ENCODE measurements around the gene PANK2. TPM values are rescaled to one million over a fixed set of nuclear protein-coding genes. Genes with fewer than 3 reads are reported as not detected.
A peak's percentile ranks its signal among the peaks of the same experiment; 100 is the strongest.

Gene PANK2
- total and polyA plus RNA-seq, 4 donors: 21.4 to 53.2 (median 45.5) TPM

DNA sequence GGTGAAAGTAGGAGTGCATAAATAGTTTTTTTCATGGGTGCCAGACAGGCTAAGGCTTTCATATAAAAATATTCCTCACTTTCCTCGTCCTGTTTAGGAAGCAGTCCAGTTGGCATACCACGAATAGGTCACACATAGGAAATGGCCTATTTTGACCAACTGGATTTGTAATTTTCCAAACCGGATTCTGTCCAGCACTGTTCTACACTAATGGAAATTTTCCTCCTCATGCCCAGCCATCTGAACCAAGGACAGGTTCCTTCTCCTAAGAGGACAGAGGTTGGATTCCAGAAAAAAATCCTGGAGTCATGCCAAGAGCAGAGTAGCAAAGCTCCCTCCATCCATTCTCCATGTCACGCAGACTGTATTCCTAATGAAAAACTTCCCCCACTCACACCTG is 43.1 kb downstream of the PANK2 start:
- no peak for ATAC-seq (ENCODE audit: low FRiP score)
- peaks cover 7 to 10% of the 10 kb centered on the region in 2 donors for H3K4me1 ChIP-seq (ENCODE audit: control insufficient read depth in 1 of 2, insufficient read depth in 2 of 2, low read length in 2 of 2)

DNA sequence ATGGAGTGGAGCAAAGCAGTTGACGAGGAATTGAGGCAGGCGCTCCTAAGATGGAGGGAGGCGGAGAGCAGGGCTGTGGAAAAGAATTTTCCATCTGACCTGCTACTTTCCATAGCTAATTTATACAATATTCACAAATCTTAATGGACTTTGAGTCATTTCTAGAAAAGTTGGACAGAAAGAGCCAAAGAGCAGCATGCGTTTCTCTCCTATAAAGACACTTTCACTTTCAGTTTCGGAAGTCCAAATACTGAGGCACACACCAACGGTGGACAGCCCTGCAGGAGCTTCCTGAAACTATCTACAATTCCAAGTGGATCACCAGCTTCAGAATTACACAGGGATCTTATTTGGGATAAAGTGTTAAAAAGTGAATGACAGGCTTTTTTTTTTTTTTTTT is 43.5 kb downstream of the PANK2 start:
- no peak for ATAC-seq (ENCODE audit: low FRiP score)
- intact Hi-C loops (cut with DNase I): loop anchor here (5.0 to 10.0 kb wide), 4 partner anchors 80 to 155 kb away; partner anchors contain the start of gene RNF24 (in 1 of the 2)

More for the DNA sequence above, 43.1 kb downstream of the PANK2 start:
- DNase-seq: no peak
- 8 to 10% methylated on average over 4 of the region's 4 CpGs for WGBS, 2 donors
- Histone ChIP-seq H3K27me3 (ENCODE audit: control insufficient read depth in 1 of 2, insufficient read depth in 2 of 2, low read length in 1 of 2) (no peaks in the 10 kb centered on the region), H3K27ac (ENCODE audit: low read depth in 1 of 2, low read length in 2 of 2) (peak overlapping the region; percentile 64 to 76), H3K4me3 (ENCODE audit: low read length in 2 of 2) (peak overlapping the region in 1 of 2 donors; percentile 36), H3K9me3 (ENCODE audit: control insufficient read depth, low read length) (no peaks in the 10 kb centered on the region), H3K36me3 (ENCODE audit: control insufficient read depth in 1 of 2, insufficient read depth in 2 of 2, low read length in 1 of 2) (no peaks in the 10 kb centered on the region)
- intact Hi-C loops (cut with DNase I): loop anchor here (5.0 to 10.0 kb wide), 4 partner anchors 80 to 155 kb away; partner anchors contain the start of gene RNF24 (in 1 of the 2)

DNA sequence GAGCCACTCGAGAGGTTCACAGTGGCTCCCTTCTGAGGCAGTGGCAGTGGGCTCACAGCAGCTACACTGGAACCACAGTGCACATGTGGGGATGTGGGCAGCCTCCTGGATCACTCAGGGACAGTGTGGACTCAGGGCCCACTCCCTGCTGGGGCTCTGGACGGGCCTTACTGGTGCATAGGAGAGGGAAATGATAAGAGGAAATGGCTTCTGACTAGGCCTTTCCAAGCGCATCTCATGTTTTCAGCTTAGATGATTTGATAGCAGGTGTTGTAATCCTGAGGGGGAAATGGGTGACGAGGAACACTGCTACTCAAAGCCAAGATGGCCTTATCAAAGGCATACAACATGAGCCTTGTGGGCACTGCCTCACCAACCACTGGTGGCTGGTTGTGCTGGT is 44.0 kb downstream of the PANK2 start:
- peak overlapping the region in 1 of 2 donors; percentile 27 for H3K27ac ChIP-seq (ENCODE audit: low read depth in 1 of 2, low read length in 2 of 2)
- 83 to 87% methylated on average over 4 of the region's 4 CpGs for WGBS, 2 donors
- H3K27me3 ChIP-seq (ENCODE audit: control insufficient read depth in 1 of 2, insufficient read depth in 2 of 2, low read length in 1 of 2): no peaks in the 10 kb centered on the region
- ATAC-seq (ENCODE audit: low FRiP score): no peak
- no peaks in the 10 kb centered on the region for H3K9me3 ChIP-seq (ENCODE audit: control insufficient read depth, low read length)
- intact Hi-C loops (cut with DNase I): loop anchor here (5.0 to 10.0 kb wide), 4 partner anchors 79 to 154 kb away; partner anchors contain the start of gene RNF24 (in 1 of the 2)
- H3K36me3 ChIP-seq (ENCODE audit: control insufficient read depth in 1 of 2, insufficient read depth in 2 of 2, low read length in 1 of 2): no peaks in the 10 kb centered on the region
- H3K4me3 ChIP-seq (ENCODE audit: low read length in 2 of 2): no peak overlapping the region
- DNase-seq: no peak
- peaks cover 7 to 10% of the 10 kb centered on the region in 2 donors for H3K4me1 ChIP-seq (ENCODE audit: control insufficient read depth in 1 of 2, insufficient read depth in 2 of 2, low read length in 2 of 2)

More for the DNA sequence above, 43.5 kb downstream of the PANK2 start:
- H3K9me3 ChIP-seq (ENCODE audit: control insufficient read depth, low read length): no peaks in the 10 kb centered on the region
- no peak for DNase-seq
- peak overlapping the region in 1 of 2 donors; percentile 36 for H3K4me3 ChIP-seq (ENCODE audit: low read length in 2 of 2)
- no peaks in the 10 kb centered on the region for H3K27me3 ChIP-seq (ENCODE audit: control insufficient read depth in 1 of 2, insufficient read depth in 2 of 2, low read length in 1 of 2)
- peaks cover 7 to 10% of the 10 kb centered on the region in 2 donors for H3K4me1 ChIP-seq (ENCODE audit: control insufficient read depth in 1 of 2, insufficient read depth in 2 of 2, low read length in 2 of 2)
- H3K27ac ChIP-seq (ENCODE audit: low read depth in 1 of 2, low read length in 2 of 2): peak overlapping the region; percentile 64 to 68
- WGBS, 2 donors: 41 to 44% methylated on average over 6 of the region's 6 CpGs
- no peaks in the 10 kb centered on the region for H3K36me3 ChIP-seq (ENCODE audit: control insufficient read depth in 1 of 2, insufficient read depth in 2 of 2, low read length in 1 of 2)

DNA sequence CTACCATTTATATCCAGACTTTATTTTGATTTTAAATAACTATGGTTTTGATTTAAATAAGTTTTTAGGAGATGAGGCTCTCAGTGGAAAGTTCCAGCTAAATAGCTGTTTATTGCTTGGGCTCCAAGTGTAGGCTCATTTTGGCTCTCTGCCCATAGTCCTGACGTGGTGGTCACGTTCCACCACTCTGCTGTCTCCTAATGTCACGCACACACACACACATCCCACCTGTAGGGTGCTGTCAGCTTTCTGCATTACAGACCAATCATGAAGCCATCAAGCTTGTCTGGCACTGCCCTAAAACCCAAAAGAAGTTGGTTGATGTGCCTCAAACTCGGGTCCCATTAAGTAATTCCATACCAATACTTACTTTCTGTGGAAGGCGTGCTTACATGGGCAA is 45.4 kb downstream of the PANK2 start:
- WGBS, 2 donors: 35 to 40% methylated on average over 5 of the region's 5 CpGs
- Histone ChIP-seq H3K36me3 (ENCODE audit: control insufficient read depth in 1 of 2, insufficient read depth in 2 of 2, low read length in 1 of 2) (peaks cover 0 to 5% of the 10 kb centered on the region in 2 donors), H3K27me3 (ENCODE audit: control insufficient read depth in 1 of 2, insufficient read depth in 2 of 2, low read length in 1 of 2) (no peaks in the 10 kb centered on the region), H3K9me3 (ENCODE audit: control insufficient read depth, low read length) (no peaks in the 10 kb centered on the region), H3K27ac (ENCODE audit: low read depth in 1 of 2, low read length in 2 of 2) (peak overlapping the region in 1 of 2 donors; percentile 46), H3K4me3 (ENCODE audit: low read length in 2 of 2) (no peak overlapping the region), H3K4me1 (ENCODE audit: control insufficient read depth in 1 of 2, insufficient read depth in 2 of 2, low read length in 2 of 2) (peaks cover 7 to 10% of the 10 kb centered on the region in 2 donors)
- ATAC-seq (ENCODE audit: low FRiP score) (no peak), DNase-seq (no peak)
- intact Hi-C loops (cut with DNase I): loop anchor here (5.0 to 10.0 kb wide), 4 partner anchors 78 to 153 kb away; partner anchors contain the start of gene RNF24 (in 1 of the 2)

DNA sequence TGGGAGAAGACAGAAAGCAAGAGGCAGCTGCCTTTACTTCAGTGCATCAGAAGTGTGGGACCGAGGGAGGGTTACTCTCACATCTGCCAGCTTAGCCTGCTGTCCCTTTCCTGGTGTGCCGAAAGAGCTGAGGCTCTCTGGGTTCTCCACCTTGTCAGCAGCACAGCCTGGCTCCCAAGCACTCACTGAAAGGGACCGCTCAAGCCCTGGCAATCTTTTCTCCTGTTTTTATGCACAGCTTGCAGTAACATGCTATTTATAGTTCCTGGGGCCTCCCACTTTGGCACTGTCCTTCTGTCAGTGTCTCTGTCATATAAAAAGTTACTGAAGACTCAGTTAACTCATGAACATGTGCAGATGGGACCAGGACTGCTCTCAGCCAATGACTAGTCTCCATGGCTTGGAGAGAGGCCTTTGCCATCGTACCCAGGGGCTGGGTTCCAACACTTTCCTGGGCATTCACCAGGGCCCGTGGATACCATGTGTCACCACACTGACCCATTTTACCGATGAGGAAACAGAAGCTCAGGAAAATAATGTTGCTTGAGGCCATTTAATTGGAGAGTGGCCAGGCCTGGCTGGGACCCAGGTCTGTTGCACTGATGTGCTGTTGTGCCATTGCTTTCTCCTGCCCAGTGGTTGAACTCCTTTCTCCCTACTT is 46.2 kb downstream of the PANK2 start:
- Histone ChIP-seq H3K4me1 (ENCODE audit: control insufficient read depth in 1 of 2, insufficient read depth in 2 of 2, low read length in 2 of 2) (peaks cover 7 to 10% of the 10 kb centered on the region in 2 donors), H3K9me3 (ENCODE audit: control insufficient read depth, low read length) (no peaks in the 10 kb centered on the region), H3K36me3 (ENCODE audit: control insufficient read depth in 1 of 2, insufficient read depth in 2 of 2, low read length in 1 of 2) (peaks cover 0 to 5% of the 10 kb centered on the region in 2 donors), H3K27me3 (ENCODE audit: control insufficient read depth in 1 of 2, insufficient read depth in 2 of 2, low read length in 1 of 2) (no peaks in the 10 kb centered on the region), H3K4me3 (ENCODE audit: low read length in 2 of 2) (no peak overlapping the region), H3K27ac (ENCODE audit: low read depth in 1 of 2, low read length in 2 of 2) (peak overlapping the region in 1 of 2 donors; percentile 62)
- ATAC-seq (ENCODE audit: low FRiP score): peak; percentile 43
- intact Hi-C loops (cut with DNase I): loop anchor here in 1 of 2 donors (10.0 kb wide), 2 partner anchors 79 to 149 kb away; partner anchors contain the start of gene RNF24
- DNase-seq: peak in 1 of 2 donors; percentile 67
- WGBS, 2 donors: 5 to 9% methylated on average over 6 of the region's 6 CpGs

DNA sequence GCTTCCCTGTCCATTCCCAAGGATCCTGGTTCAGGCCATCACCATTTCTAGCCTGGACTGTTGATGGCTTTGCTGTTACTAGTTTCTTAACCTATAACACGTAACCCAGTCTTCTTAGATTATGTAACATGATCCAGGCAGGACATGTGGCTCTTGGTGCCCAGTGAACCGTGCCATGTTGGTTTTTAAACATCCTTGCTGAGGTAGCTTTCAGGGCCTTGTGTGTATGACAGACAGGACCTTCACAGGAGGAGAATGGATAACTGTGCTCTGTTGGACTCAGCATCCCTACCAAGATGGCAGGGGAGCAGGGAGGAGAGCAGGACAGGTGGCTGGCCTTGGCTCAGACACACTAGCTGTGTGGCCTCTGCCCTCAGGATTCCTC is 46.8 kb downstream of the PANK2 start:
- Histone ChIP-seq H3K9me3 (ENCODE audit: control insufficient read depth, low read length) (no peaks in the 10 kb centered on the region), H3K4me3 (ENCODE audit: low read length in 2 of 2) (no peak overlapping the region), H3K4me1 (ENCODE audit: control insufficient read depth in 1 of 2, insufficient read depth in 2 of 2, low read length in 2 of 2) (peaks cover 7 to 10% of the 10 kb centered on the region in 2 donors), H3K27me3 (ENCODE audit: control insufficient read depth in 1 of 2, insufficient read depth in 2 of 2, low read length in 1 of 2) (no peaks in the 10 kb centered on the region), H3K27ac (ENCODE audit: low read depth in 1 of 2, low read length in 2 of 2) (peak overlapping the region in 1 of 2 donors; percentile 62), H3K36me3 (ENCODE audit: control insufficient read depth in 1 of 2, insufficient read depth in 2 of 2, low read length in 1 of 2) (peaks cover 0 to 5% of the 10 kb centered on the region in 2 donors)
- 70 to 83% methylated on average over 2 of the region's 2 CpGs for WGBS, 2 donors
- no peak for DNase-seq
- ATAC-seq (ENCODE audit: low FRiP score): no peak
- intact Hi-C loops (cut with DNase I): loop anchor here in 1 of 2 donors (10.0 kb wide), 2 partner anchors 79 to 149 kb away; partner anchors contain the start of gene RNF24

DNA sequence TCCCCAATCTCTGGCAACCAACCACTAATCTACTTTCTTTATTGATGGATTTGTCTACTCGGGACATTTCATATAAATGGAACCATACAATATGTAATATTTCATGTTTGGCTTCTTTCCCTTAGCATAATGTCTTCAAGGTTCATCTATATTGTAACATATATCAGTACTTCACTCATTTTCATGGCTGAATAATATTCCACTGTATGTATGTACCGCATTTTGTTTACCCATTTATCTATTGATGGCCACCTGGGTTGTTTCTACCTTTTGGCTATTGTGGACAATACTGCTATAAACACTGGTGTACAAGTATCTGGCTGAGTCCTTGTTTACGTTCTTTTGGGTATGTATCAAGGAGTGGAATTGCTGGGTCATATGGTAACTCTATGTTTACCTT is 48.4 kb downstream of the PANK2 start:
- Histone ChIP-seq H3K27me3 (ENCODE audit: control insufficient read depth in 1 of 2, insufficient read depth in 2 of 2, low read length in 1 of 2) (no peaks in the 10 kb centered on the region), H3K4me1 (ENCODE audit: control insufficient read depth in 1 of 2, insufficient read depth in 2 of 2, low read length in 2 of 2) (peaks cover 2 to 10% of the 10 kb centered on the region in 2 donors), H3K36me3 (ENCODE audit: control insufficient read depth in 1 of 2, insufficient read depth in 2 of 2, low read length in 1 of 2) (peaks cover 0 to 5% of the 10 kb centered on the region in 2 donors), H3K4me3 (ENCODE audit: low read length in 2 of 2) (no peak overlapping the region), H3K27ac (ENCODE audit: low read depth in 1 of 2, low read length in 2 of 2) (no peak overlapping the region), H3K9me3 (ENCODE audit: control insufficient read depth, low read length) (no peaks in the 10 kb centered on the region)
- DNase-seq (no peak), ATAC-seq (ENCODE audit: low FRiP score) (no peak)
- intact Hi-C loops (cut with DNase I): loop anchor here in 1 of 2 donors (10.0 kb wide), 2 partner anchors 77 to 147 kb away; partner anchors contain the start of gene RNF24
- 98 to 99% methylated on average over 3 of the region's 3 CpGs for WGBS, 2 donors

DNA sequence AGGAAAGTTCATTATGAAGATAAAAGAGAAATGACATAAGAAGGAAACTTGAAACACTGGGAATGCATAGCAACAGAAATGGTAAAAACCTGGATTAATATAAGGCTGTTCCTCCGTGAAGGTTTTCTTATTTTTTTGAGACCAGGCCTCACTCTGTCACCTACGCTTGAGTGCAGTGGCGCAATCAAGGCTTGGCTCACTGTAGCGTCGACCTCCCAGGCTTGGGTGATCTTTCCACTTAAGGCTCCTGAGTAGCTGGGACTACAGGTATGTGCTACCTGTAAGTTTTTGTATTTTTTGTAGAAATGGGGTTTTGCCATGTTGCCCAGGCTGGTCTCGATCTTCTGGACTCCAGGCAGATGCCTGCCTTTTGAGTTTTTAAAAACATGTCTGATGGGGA is 51.7 kb downstream of the PANK2 start:
- no peaks in the 10 kb centered on the region for H3K9me3 ChIP-seq (ENCODE audit: control insufficient read depth, low read length)
- H3K27ac ChIP-seq (ENCODE audit: low read depth in 1 of 2, low read length in 2 of 2): no peak overlapping the region
- no peak overlapping the region for H3K4me3 ChIP-seq (ENCODE audit: low read length in 2 of 2)
- no peak for DNase-seq
- intact Hi-C loops (cut with DNase I): no loop called here
- 79 to 80% methylated on average over 6 of the region's 6 CpGs for WGBS, 2 donors
- no peak for ATAC-seq (ENCODE audit: low FRiP score)
- H3K27me3 ChIP-seq (ENCODE audit: control insufficient read depth in 1 of 2, insufficient read depth in 2 of 2, low read length in 1 of 2): no peaks in the 10 kb centered on the region
- no peaks in the 10 kb centered on the region for H3K4me1 ChIP-seq (ENCODE audit: control insufficient read depth in 1 of 2, insufficient read depth in 2 of 2, low read length in 2 of 2)
- H3K36me3 ChIP-seq (ENCODE audit: control insufficient read depth in 1 of 2, insufficient read depth in 2 of 2, low read length in 1 of 2): peaks cover 0 to 5% of the 10 kb centered on the region in 2 donors
